K562 (cell line): ENCODE data around the gene PDE3A. TPM values are rescaled to one million over a fixed set of nuclear protein-coding genes. Genes with fewer than 3 reads are reported as not detected.

Source experiments
- ATAC-seq: fragments of 200-7000 bp; cut with Tn5 transposase; 3 replicates; pipeline ENCODE4 v1.9.1; 2020; ENCODE audit warnings: moderate library complexity
- BruUV-seq: library from RNA; stranded (reverse); fragments of 400-500 nt; replicated peaks from 2 replicates; lab custom pipeline; 2021; lab: Mats Ljungman, UMichigan
- CTCF ChIA-PET: fragments of 300-600 bp; formaldehyde crosslinking; extraction: SDS; loops from one replicate; lab custom pipeline; 2021; ENCODE audit warnings: low intra/inter-chr PET ratio; lab: Yijun Ruan, JAX
- POLR2A ChIA-PET: fragments of 300-600, 350-650 bp; sonication (Branson Sonifier 250); formaldehyde crosslinking; extraction: SDS; loops from one replicate; lab custom pipeline; 2021; ENCODE audit warnings: antibody characterized with exemption, inconsistent platforms; lab: Yijun Ruan, JAX
- DNase-seq, 4 experiments: peaks; one replicate each; pipeline versions ENCODE4 v3.0.0 to v3.0.0-alpha.2; 2011 to 2018; ENCODE audit warnings: low spot score in 3 of 4, mixed read lengths in 3 of 4; ENCODE audit errors: extremely low read depth in 1 of 4
- FAIRE-seq: peaks from 2 replicates; lab custom pipeline; 2011; peaks lifted over from hg19 to GRCh38; lab: Jason Lieb, UNC
- H2AFZ ChIP-seq: 2 replicates; pipeline ENCODE4 v1.6.0; 2011; ENCODE audit warnings: low read depth, low read length, control low read depth, inconsistent platforms
- H3K27ac ChIP-seq: fragments of 200-600 bp; 3 replicates; pipeline ENCODE4 v1.8.0; 2011; ENCODE audit warnings: low read depth, mild to moderate bottlenecking, control low read depth, inconsistent platforms, low read length, moderate library complexity, mixed read lengths; ENCODE audit errors: extremely low read depth
- H3K27me3 ChIP-seq, 2 experiments: fragments of 300-600 bp in 1 of 2; 2 replicates in 1 of 2; 3 replicates in 1 of 2; pipeline versions ENCODE4 v1.6.0 to v1.8.0; 2011; ENCODE audit warnings: inconsistent platforms in 2 of 2, low read length in 2 of 2, mild to moderate bottlenecking in 1 of 2, mixed read lengths in 1 of 2, moderate library complexity in 1 of 2; ENCODE audit not compliant: control insufficient read depth in 2 of 2, insufficient read depth in 2 of 2
- H3K36me3 ChIP-seq: fragments of 300-600 bp; 3 replicates; pipeline ENCODE4 v1.8.0; 2011; ENCODE audit warnings: mild to moderate bottlenecking, low read length, inconsistent platforms; ENCODE audit not compliant: control insufficient read depth, insufficient read depth
- H3K4me1 ChIP-seq, 2 experiments: fragments of 200-600 bp in 1 of 2; replicated peaks in 1 of 2; 2 replicates in 1 of 2; 3 replicates in 1 of 2; pipeline versions ENCODE4 v1.5.1 to v1.8.0; 2011; ENCODE audit warnings: inconsistent platforms in 2 of 2, low read length in 2 of 2, mild to moderate bottlenecking in 1 of 2, mixed read lengths in 1 of 2, moderate library complexity in 1 of 2; ENCODE audit not compliant: control insufficient read depth in 2 of 2, insufficient read depth in 2 of 2
- H3K4me2 ChIP-seq: 2 replicates; pipeline ENCODE4 v1.6.1; 2011; ENCODE audit warnings: low read length, control low read depth, inconsistent platforms, mixed read lengths; ENCODE audit not compliant: insufficient read depth
- H3K4me3 ChIP-seq: fragments of 200-600 bp; sonication (generic), shearing (Covaris generic); 2 replicates; pipeline ENCODE4 v1.5.1; 2016; ENCODE audit warnings: control low read depth, inconsistent platforms
- H3K79me2 ChIP-seq: fragments of 200-600 bp; 3 replicates; pipeline ENCODE4 v1.8.0; 2011; ENCODE audit warnings: low read length, inconsistent platforms; ENCODE audit not compliant: control insufficient read depth, insufficient read depth
- H3K9ac ChIP-seq, 2 experiments: 2 replicates each; pipeline versions ENCODE4 v1.6.0 to v1.6.1; 2011; ENCODE audit warnings: low read depth in 2 of 2, low read length in 2 of 2, control low read depth in 1 of 2, inconsistent platforms in 1 of 2, mild to moderate bottlenecking in 1 of 2, mixed read lengths in 1 of 2; ENCODE audit not compliant: insufficient read depth in 1 of 2
- H3K9me1 ChIP-seq: one replicate; pipeline ENCODE4 v1.6.0; 2011; ENCODE audit warnings: inconsistent platforms, mild to moderate bottlenecking, low read length, moderate library complexity; ENCODE audit not compliant: control insufficient read depth, insufficient read depth
- H3K9me3 ChIP-seq: replicated peaks from 2 replicates; pipeline ENCODE4 v1.5.1; 2011; ENCODE audit warnings: low read depth, low read length, inconsistent platforms; ENCODE audit not compliant: control insufficient read depth, insufficient read depth
- H4K20me1 ChIP-seq: replicated peaks from 2 replicates; pipeline ENCODE4 v1.6.1; 2011; ENCODE audit warnings: low read length, inconsistent platforms, mixed read lengths; ENCODE audit not compliant: control insufficient read depth, insufficient read depth
- C11orf30 ChIP-seq: fragments of 450-650 bp; IDR thresholded peaks from 2 replicates; pipeline ENCODE4 v1.6.1; 2016; ENCODE audit warnings: low read depth, mild to moderate bottlenecking
- COPS2 ChIP-seq: fragments of 450-650 bp; conservative IDR thresholded peaks from 2 replicates; pipeline ENCODE4 v1.6.1; 2016; ENCODE audit warnings: mild to moderate bottlenecking, moderate library complexity
- ELF1 ChIP-seq: fragments of 200-800 bp; sonication (Bioruptor generic); IDR thresholded peaks from 2 replicates; pipeline ENCODE4 v1.6.1; 2016; ENCODE audit warnings: missing genetic modification characterization, missing compliant biosample characterization
- JUNB ChIP-seq: fragments of 450-650 bp; formaldehyde crosslinking; conservative IDR thresholded peaks from 2 replicates; pipeline ENCODE4 v1.4.0; 2020; ENCODE audit warnings: mild to moderate bottlenecking
- NFIX ChIP-seq: fragments of 250-450 bp; sonication (Bioruptor Pico); IDR thresholded peaks from 2 replicates; pipeline ENCODE4 v1.4.0; 2020; ENCODE audit warnings: low read depth, mild to moderate bottlenecking, moderate library complexity
- PHTF2 ChIP-seq: fragments of 250-450 bp; sonication (Bioruptor Pico); IDR thresholded peaks from 2 replicates; pipeline ENCODE4 v1.5.0; 2021; ENCODE audit warnings: mild to moderate bottlenecking
- TCF7L2 ChIP-seq: fragments of 150-350 bp; IDR thresholded peaks from 2 replicates; pipeline ENCODE4 v1.6.1; 2016; ENCODE audit warnings: low read depth, mild to moderate bottlenecking, low read length, moderate library complexity
- ZBTB7A ChIP-seq: IDR thresholded peaks from 2 replicates; pipeline ENCODE4 v1.6.1; 2011; ENCODE audit warnings: low read depth, mild to moderate bottlenecking, low read length, moderate library complexity, borderline replicate concordance; ENCODE audit not compliant: control insufficient read depth
- WGBS: fragments of 100-300 bp; shearing (Covaris generic); methylation state at CpG from one replicate; pipeline ENCODE4 v1.1.6; 2016; ENCODE audit warnings: low coverage, mixed read lengths; ENCODE audit not compliant: insufficient coverage; ENCODE audit errors: missing lambda C conversion rate; 5-methylcytosine and 5-hydroxymethylcytosine counted together
- in situ Hi-C: fragments of 300-500 bp; cut with MboI; formaldehyde crosslinking; loops from 4 replicates; pipeline ENCODE4 v1.15.0; 2018; ENCODE audit warnings: inconsistent platforms, mixed read lengths
- intact Hi-C: fragments of 100-400 bp; cut with micrococcal nuclease; formaldehyde crosslinking; loops from 2 replicates; pipeline ENCODE4 v1.14.2; 2022
- polyA plus RNA-seq, 8 experiments: library from polyadenylated mRNA; depleted of rRNA in 4 of 8; stranded (reverse) in 5 of 8; unstranded in 3 of 8; fragments of >200 nt; fragmentation: Nextera tagmentation in 2 of 8; fragmentation: Illumina TruSeq in 1 of 8; extraction: Ambion mirVana in 2 of 8; extraction: Trizol in 1 of 8; gene quantifications; 2 replicates each; pipeline versions ENCODE4 v1.2.1 to v1.2.3, GENCODE V29; 2011 to 2014; ENCODE audit warnings: inconsistent platforms in 1 of 8, missing spikeins in 1 of 8
- total RNA-seq, 7 experiments: library from RNA; depleted of rRNA in 6 of 7; stranded (reverse); fragments of >200 nt in 6 of 7; fragmentation: Illumina TruSeq in 2 of 7; extraction: Trizol in 2 of 7; gene quantifications; 2 replicates each; pipeline versions ENCODE4 v1.2.1 to v1.2.3, GENCODE V29; 2011 to 2021; ENCODE audit warnings: low replicate concordance in 1 of 7
- TF ChIP-seq, protein P1 (sequence below): fragments of 450-650 bp; IDR thresholded peaks from one replicate; pipeline ENCODE4 v1.6.1; 2018; ENCODE audit warnings: mild to moderate bottlenecking, moderate library complexity; ENCODE audit not compliant: partially characterized antibody
- TF ChIP-seq, protein P2 (sequence below): conservative IDR thresholded peaks from 2 replicates; pipeline ENCODE4 v1.6.1; 2011; ENCODE audit warnings: low read depth, mild to moderate bottlenecking, low read length; ENCODE audit not compliant: control insufficient read depth
- TF ChIP-seq, protein P3 (sequence below): sonication (generic); formaldehyde crosslinking; IDR thresholded peaks from 2 replicates; pipeline ENCODE4 v1.8.1; 2023; ENCODE audit warnings: mild to moderate bottlenecking, missing genetic modification reagents

PDE3A gene
- total and polyA plus RNA-seq, 9 of the 15 experiments (the other 6 are each of a cell fraction or from before 2014, with no cell fraction given), result 0.02 TPM; not detected in 8

DNA sequence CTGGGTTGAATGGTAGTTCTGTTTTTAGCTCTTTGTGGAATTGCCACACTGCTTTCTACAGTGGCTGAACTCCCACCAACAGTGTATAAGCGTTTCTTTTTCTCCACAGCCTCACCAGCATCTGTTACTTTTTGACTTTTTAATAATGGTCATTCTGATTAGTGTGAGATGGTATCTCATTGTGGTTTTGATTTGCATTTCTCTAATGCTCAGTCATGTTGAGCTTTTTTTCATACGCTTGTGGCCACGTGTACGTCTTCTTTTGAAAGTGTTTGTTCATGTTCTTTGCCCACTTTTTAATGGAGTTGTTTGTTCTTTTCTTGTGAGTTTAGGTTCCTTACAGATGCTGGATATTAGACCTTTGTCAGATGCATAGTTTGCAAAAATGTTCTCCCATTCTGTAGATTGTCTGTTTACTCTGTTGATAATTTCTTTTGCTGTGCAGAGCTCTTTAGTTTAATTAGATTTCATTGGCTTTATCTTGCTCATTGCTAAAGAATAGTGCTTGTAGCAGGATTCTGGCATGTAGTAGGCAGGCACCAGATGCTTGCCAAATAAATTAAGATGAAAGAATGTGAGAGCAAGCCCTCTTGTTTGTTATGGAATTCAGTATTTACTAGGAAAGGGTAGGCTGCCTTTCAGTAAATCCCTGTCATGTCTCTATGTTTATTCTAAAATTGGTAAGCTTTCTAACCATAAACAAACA is 86.8 kb downstream of the PDE3A start:
- WGBS, result 0% methylated on average over 4 of the region's 4 CpGs
- H3K4me3 ChIP-seq, result no peak overlapping the region
- H3K4me2 ChIP-seq, result no peak overlapping the region
- no peak for DNase-seq
- no peak for FAIRE-seq
- no peak for TF ChIP-seq ELF1
- TF ChIP-seq, all 486 proteins: peak for 0
- ChIA-PET CTCF (no interaction called here), POLR2A (no interaction called here)
- H3K27ac ChIP-seq, result no peak overlapping the region
- no peak overlapping the region for H3K9ac ChIP-seq
- no peaks in the 10 kb centered on the region for H3K9me1 ChIP-seq
- H3K4me1 ChIP-seq, result no peaks in the 10 kb centered on the region
- in situ Hi-C loops (no loop called here), intact Hi-C loops (no loop called here)
- ATAC-seq, result no peak
- no peak overlapping the region for H2AFZ ChIP-seq
- no TSS peak for BruUV-seq
- H3K79me2 ChIP-seq, result no peaks in the 10 kb centered on the region
- no peaks in the 10 kb centered on the region for H3K9me3 ChIP-seq
- H3K27me3 ChIP-seq, result no peaks in the 10 kb centered on the region
- H3K36me3 ChIP-seq, result no peaks in the 10 kb centered on the region
- no peaks in the 10 kb centered on the region for H4K20me1 ChIP-seq

DNA sequence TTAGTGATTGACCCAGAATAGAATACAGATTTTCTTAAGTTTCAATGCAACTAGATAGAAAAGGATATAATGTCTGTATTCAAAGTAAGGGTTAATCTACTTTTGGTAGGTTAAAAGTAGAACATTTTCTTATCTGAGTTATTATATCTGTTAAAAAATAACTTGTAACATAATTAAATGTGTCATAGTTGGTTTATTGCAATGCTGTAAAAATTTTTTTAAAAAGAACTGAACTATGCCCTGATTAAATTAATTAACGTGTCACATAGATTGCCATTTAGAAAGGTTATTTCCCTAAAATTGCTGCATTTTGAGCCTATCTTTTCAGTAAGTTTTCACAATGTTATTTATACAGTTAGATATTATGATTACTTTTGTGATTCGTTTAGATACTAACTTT is 89.2 kb downstream of the PDE3A start:
- Histone ChIP-seq H3K27me3 (no peaks in the 10 kb centered on the region), H3K4me2 (no peak overlapping the region), H4K20me1 (no peaks in the 10 kb centered on the region), H3K9me1 (no peaks in the 10 kb centered on the region), H3K9me3 (no peaks in the 10 kb centered on the region), H3K36me3 (no peaks in the 10 kb centered on the region), H2AFZ (no peak overlapping the region), H3K4me3 (no peak overlapping the region), H3K79me2 (no peaks in the 10 kb centered on the region), H3K9ac (no peak overlapping the region), H3K27ac (no peak overlapping the region), H3K4me1 (no peaks in the 10 kb centered on the region)
- WGBS, result 0% methylated on average over 2 of the region's 2 CpGs
- no peak for ATAC-seq
- ChIA-PET CTCF (no interaction called here), POLR2A (no interaction called here)
- no peak for FAIRE-seq
- intact Hi-C loops (no loop called here), in situ Hi-C loops (no loop called here)
- no TSS peak for BruUV-seq
- no peak for DNase-seq
- TF ChIP-seq TCF7L2 (no peak), PHTF2 (CRISPR knock-in tag) (no peak), ZBTB7A (no peak), COPS2 (no peak), JUNB (CRISPR knock-in tag) (no peak), C11orf30 (no peak), NFIX (CRISPR knock-in tag) (no peak)
- TF ChIP-seq, protein P1, sequence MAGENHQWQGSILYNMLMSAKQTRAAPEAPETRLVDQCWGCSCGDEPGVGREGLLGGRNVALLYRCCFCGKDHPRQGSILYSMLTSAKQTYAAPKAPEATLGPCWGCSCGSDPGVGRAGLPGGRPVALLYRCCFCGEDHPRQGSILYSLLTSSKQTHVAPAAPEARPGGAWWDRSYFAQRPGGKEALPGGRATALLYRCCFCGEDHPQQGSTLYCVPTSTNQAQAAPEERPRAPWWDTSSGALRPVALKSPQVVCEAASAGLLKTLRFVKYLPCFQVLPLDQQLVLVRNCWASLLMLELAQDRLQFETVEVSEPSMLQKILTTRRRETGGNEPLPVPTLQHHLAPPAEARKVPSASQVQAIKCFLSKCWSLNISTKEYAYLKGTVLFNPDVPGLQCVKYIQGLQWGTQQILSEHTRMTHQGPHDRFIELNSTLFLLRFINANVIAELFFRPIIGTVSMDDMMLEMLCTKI, result no peak
- TF ChIP-seq, protein P2, sequence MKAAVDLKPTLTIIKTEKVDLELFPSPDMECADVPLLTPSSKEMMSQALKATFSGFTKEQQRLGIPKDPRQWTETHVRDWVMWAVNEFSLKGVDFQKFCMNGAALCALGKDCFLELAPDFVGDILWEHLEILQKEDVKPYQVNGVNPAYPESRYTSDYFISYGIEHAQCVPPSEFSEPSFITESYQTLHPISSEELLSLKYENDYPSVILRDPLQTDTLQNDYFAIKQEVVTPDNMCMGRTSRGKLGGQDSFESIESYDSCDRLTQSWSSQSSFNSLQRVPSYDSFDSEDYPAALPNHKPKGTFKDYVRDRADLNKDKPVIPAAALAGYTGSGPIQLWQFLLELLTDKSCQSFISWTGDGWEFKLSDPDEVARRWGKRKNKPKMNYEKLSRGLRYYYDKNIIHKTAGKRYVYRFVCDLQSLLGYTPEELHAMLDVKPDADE, result no peak
- TF ChIP-seq, protein P3, sequence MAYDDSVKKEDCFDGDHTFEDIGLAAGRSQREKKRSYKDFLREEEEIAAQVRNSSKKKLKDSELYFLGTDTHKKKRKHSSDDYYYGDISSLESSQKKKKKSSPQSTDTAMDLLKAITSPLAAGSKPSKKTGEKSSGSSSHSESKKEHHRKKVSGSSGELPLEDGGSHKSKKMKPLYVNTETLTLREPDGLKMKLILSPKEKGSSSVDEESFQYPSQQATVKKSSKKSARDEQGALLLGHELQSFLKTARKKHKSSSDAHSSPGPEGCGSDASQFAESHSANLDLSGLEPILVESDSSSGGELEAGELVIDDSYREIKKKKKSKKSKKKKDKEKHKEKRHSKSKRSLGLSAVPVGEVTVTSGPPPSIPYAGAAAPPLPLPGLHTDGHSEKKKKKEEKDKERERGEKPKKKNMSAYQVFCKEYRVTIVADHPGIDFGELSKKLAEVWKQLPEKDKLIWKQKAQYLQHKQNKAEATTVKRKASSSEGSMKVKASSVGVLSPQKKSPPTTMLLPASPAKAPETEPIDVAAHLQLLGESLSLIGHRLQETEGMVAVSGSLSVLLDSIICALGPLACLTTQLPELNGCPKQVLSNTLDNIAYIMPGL, result no peak
